Middle frontal gyrus (tissue), 1 donor: Measurements from ENCODE around the gene DNMBP.
"Not testable (repeated sequence)": the region's sequence is repeated elsewhere in the genome, so short reads cannot be mapped to it uniquely, and the experiment has no call there.

Experiments
- DNase-seq: peaks from one replicate; pipeline ENCODE4 v3.0.0-alpha.2; 2015; ENCODE audit warnings: low spot score; ENCODE audit errors: extremely low spot score

Gene DNMBP

GRCh38 chr10:99958302-99958701, 51.4 kb downstream of the DNMBP start:
- no peak for DNase-seq

GRCh38 chr10:99953510-99953909, 56.2 kb downstream of the DNMBP start:
- not testable (repeated sequence) for DNase-seq

GRCh38 chr10:99952799-99953198, 56.9 kb downstream of the DNMBP start:
- DNase-seq: no peak

GRCh38 chr10:99946051-99946450, 63.7 kb downstream of the DNMBP start:
- not testable (repeated sequence) for DNase-seq

GRCh38 chr10:99945263-99945662, 64.5 kb downstream of the DNMBP start:
- no peak for DNase-seq

GRCh38 chr10:99944860-99945259, 64.9 kb downstream of the DNMBP start:
- no peak for DNase-seq

GRCh38 chr10:99943908-99944307, 65.8 kb downstream of the DNMBP start:
- no peak for DNase-seq

GRCh38 chr10:99941942-99942820, 67.6 kb downstream of the DNMBP start:
- no peak for DNase-seq

GRCh38 chr10:99938563-99938962, 71.2 kb downstream of the DNMBP start:
- DNase-seq: no peak

GRCh38 chr10:99937630-99938029, 72.1 kb downstream of the DNMBP start:
- no peak for DNase-seq

GRCh38 chr10:99932203-99932957, 77.4 kb downstream of the DNMBP start:
- not testable (repeated sequence) for DNase-seq

- DNase-seq: no peak
Observed at GRCh38 chr10:99930731-99931550, 78.8 kb downstream of the DNMBP start.

- DNase-seq: no peak
Observed at GRCh38 chr10:99929360-99929759, 80.4 kb downstream of the DNMBP start.

- DNase-seq: no peak
Observed at GRCh38 chr10:99927721-99928280, 81.9 kb downstream of the DNMBP start.

- no peak for DNase-seq
Observed at GRCh38 chr10:99926925-99927720, 82.6 kb downstream of the DNMBP start.

GRCh38 chr10:99924451-99925255, 85.1 kb downstream of the DNMBP start:
- no peak for DNase-seq

GRCh38 chr10:99921948-99922347, 87.8 kb downstream of the DNMBP start:
- DNase-seq: no peak

- no peak for DNase-seq
Observed at GRCh38 chr10:99920901-99921300, 88.8 kb downstream of the DNMBP start.

- DNase-seq: no peak
Observed at GRCh38 chr10:99920486-99920885, 89.3 kb downstream of the DNMBP start.
